H1 (cell line): ENCODE results near the gene ALPG. TPM values are rescaled to one million over a fixed set of nuclear protein-coding genes. Genes with fewer than 3 reads are reported as not detected.

Experiments used
- CTCF ChIA-PET: fragments of 300-600 bp; sonication (Branson Sonifier 250); formaldehyde crosslinking; loops from one replicate; lab custom pipeline; 2021; ENCODE audit not compliant: partially characterized antibody; lab: Charles Lee
- POLR2A ChIA-PET: fragments of 300-600 bp; sonication (Branson Sonifier 250); formaldehyde crosslinking; loops from one replicate; lab custom pipeline; 2021; ENCODE audit warnings: inconsistent platforms; ENCODE audit not compliant: partially characterized antibody; lab: Charles Lee
- DNase-seq, 2 experiments: peaks; one replicate each; pipeline versions ENCODE4 v3.0.0 to v3.0.0-alpha.2; 2010 to 2022; ENCODE audit warnings: low spot score in 2 of 2, low read depth in 1 of 2, mixed read lengths in 1 of 2
- FAIRE-seq: peaks from 2 replicates; lab custom pipeline; 2011; peaks lifted over from hg19 to GRCh38; lab: Jason Lieb, UNC
- H2AFZ ChIP-seq: 2 replicates; pipeline ENCODE4 v1.8.1; 2012; ENCODE audit warnings: low read length, inconsistent platforms
- H2AK5ac ChIP-seq: 2 replicates; pipeline ENCODE4 v1.6.1; 2013; ENCODE audit warnings: low read depth, low read length
- H2BK120ac ChIP-seq: replicated peaks from 2 replicates; pipeline ENCODE3; 2013; ENCODE audit warnings: low read depth, low read length, inconsistent platforms
- H2BK12ac ChIP-seq: 2 replicates; pipeline ENCODE4 v1.6.1; 2013; ENCODE audit warnings: low read depth, low read length
- H2BK15ac ChIP-seq: 2 replicates; pipeline ENCODE4 v1.6.1; 2013; ENCODE audit warnings: low read length
- H2BK20ac ChIP-seq: 2 replicates; pipeline ENCODE4 v1.6.1; 2013; ENCODE audit warnings: low read length
- H2BK5ac ChIP-seq: 2 replicates; pipeline ENCODE4 v1.6.1; 2013; ENCODE audit warnings: low read depth, low read length
- H3K14ac ChIP-seq: 2 replicates; pipeline ENCODE4 v1.6.1; 2013; ENCODE audit warnings: inconsistent platforms; ENCODE audit not compliant: insufficient read length
- H3K18ac ChIP-seq: 2 replicates; pipeline ENCODE4 v1.6.1; 2013; ENCODE audit warnings: low read length; ENCODE audit errors: extremely low read depth
- H3K23ac ChIP-seq: 2 replicates; pipeline ENCODE4 v1.6.1; 2013; ENCODE audit warnings: inconsistent platforms; ENCODE audit not compliant: insufficient read length
- H3K23me2 ChIP-seq: 2 replicates; pipeline ENCODE4 v1.6.1; 2013; ENCODE audit warnings: low read depth, low read length
- H3K27ac ChIP-seq: 2 replicates; pipeline ENCODE4 v1.6.1; 2011; ENCODE audit warnings: low read depth, low read length, inconsistent platforms
- H3K27me3 ChIP-seq, 4 experiments: replicated peaks in 1 of 4; 1 replicate in 1 of 4; 2 replicates in 3 of 4; pipeline versions ENCODE4 v1.6.1 to v1.8.1; 2011 to 2013; ENCODE audit warnings: low read length in 3 of 4, mild to moderate bottlenecking in 3 of 4, inconsistent platforms in 2 of 4, mixed read lengths in 2 of 4, moderate library complexity in 1 of 4; ENCODE audit not compliant: control insufficient read depth in 3 of 4, insufficient read depth in 3 of 4; ENCODE audit errors: extremely low read depth in 1 of 4
- H3K36me3 ChIP-seq, 4 experiments: 2 replicates each; pipeline versions ENCODE4 v1.6.1 to v1.8.1; 2011 to 2013; ENCODE audit warnings: mild to moderate bottlenecking in 4 of 4, low read length in 3 of 4, moderate library complexity in 2 of 4, control low read depth in 1 of 4, inconsistent platforms in 1 of 4; ENCODE audit not compliant: insufficient read depth in 4 of 4, control insufficient read depth in 2 of 4
- H3K4ac ChIP-seq: replicated peaks from 2 replicates; pipeline ENCODE3; 2013; ENCODE audit warnings: low read length, low read depth, mixed read lengths, inconsistent platforms; ENCODE audit not compliant: insufficient read length
- H3K4me1 ChIP-seq, 4 experiments: replicated peaks in 1 of 4; 1 replicate in 1 of 4; 2 replicates in 3 of 4; pipeline versions ENCODE4 v1.6.1 to v1.8.1; 2011 to 2013; ENCODE audit warnings: low read length in 3 of 4, inconsistent platforms in 2 of 4, mixed read lengths in 1 of 4; ENCODE audit not compliant: insufficient read depth in 4 of 4, control insufficient read depth in 3 of 4
- H3K4me2 ChIP-seq, 2 experiments: 2 replicates each; pipeline versions ENCODE4 v1.6.1 to v1.8.1; 2011 to 2013; ENCODE audit warnings: low read depth in 2 of 2, low read length in 2 of 2, control low read depth in 1 of 2, inconsistent platforms in 1 of 2, mild to moderate bottlenecking in 1 of 2; ENCODE audit not compliant: insufficient read depth in 1 of 2
- H3K4me3 ChIP-seq, 4 experiments: fragments of 200-600, 300-600 bp in 1 of 4; sonication (generic), shearing (Covaris generic), sonication (Bioruptor Twin) in 1 of 4; 2 replicates each; pipeline versions ENCODE4 v1.5.1 to v1.8.1; 2011 to 2016; ENCODE audit warnings: low read length in 4 of 4, low read depth in 3 of 4, control low read depth in 2 of 4, inconsistent platforms in 2 of 4, mild to moderate bottlenecking in 2 of 4, mixed read lengths in 1 of 4, moderate library complexity in 1 of 4; ENCODE audit not compliant: insufficient read depth in 2 of 4; ENCODE audit errors: extremely low read depth in 1 of 4
- H3K56ac ChIP-seq: replicated peaks from 2 replicates; pipeline ENCODE3; 2013; ENCODE audit warnings: low read depth, mild to moderate bottlenecking, mixed read lengths, low read length, inconsistent platforms; ENCODE audit not compliant: insufficient read length
- H3K79me1 ChIP-seq: 2 replicates; pipeline ENCODE4 v1.6.1; 2013; ENCODE audit warnings: low read depth, low read length, control low read depth
- H3K79me2 ChIP-seq, 2 experiments: 2 replicates each; pipeline versions ENCODE4 v1.6.1 to v1.8.1; 2012 to 2013; ENCODE audit warnings: low read length in 2 of 2, mild to moderate bottlenecking in 2 of 2, inconsistent platforms in 1 of 2; ENCODE audit not compliant: insufficient read depth in 2 of 2, control insufficient read depth in 1 of 2
- H3K9ac ChIP-seq, 4 experiments: replicated peaks in 1 of 4; 1 replicate in 1 of 4; 2 replicates in 3 of 4; pipeline versions ENCODE4 v1.6.1 to v1.8.1; 2011 to 2013; ENCODE audit warnings: low read depth in 3 of 4, low read length in 3 of 4, control low read depth in 2 of 4, mild to moderate bottlenecking in 2 of 4, moderate library complexity in 2 of 4, inconsistent platforms in 1 of 4; ENCODE audit errors: extremely low read depth in 1 of 4
- H3K9me3 ChIP-seq, 2 experiments: 2 replicates each; pipeline versions ENCODE4 v1.6.1 to v1.8.1; 2012 to 2013; ENCODE audit warnings: mild to moderate bottlenecking in 2 of 2, moderate library complexity in 2 of 2, control low read depth in 1 of 2, inconsistent platforms in 1 of 2, low read depth in 1 of 2, low read length in 1 of 2, mixed read lengths in 1 of 2; ENCODE audit not compliant: insufficient read depth in 2 of 2
- H4K20me1 ChIP-seq, 2 experiments: replicated peaks in 1 of 2; 2 replicates each; pipeline versions ENCODE3 to v1.8.1; 2011 to 2013; ENCODE audit warnings: inconsistent platforms in 2 of 2, low read length in 2 of 2, mild to moderate bottlenecking in 1 of 2; ENCODE audit not compliant: insufficient read depth in 2 of 2, control insufficient read depth in 1 of 2
- H4K5ac ChIP-seq: 2 replicates; pipeline ENCODE4 v1.6.1; 2013; ENCODE audit warnings: low read length, low read depth, mixed read lengths, inconsistent platforms; ENCODE audit not compliant: insufficient read length
- H4K8ac ChIP-seq: 2 replicates; pipeline ENCODE4 v1.8.0; 2013; ENCODE audit warnings: mild to moderate bottlenecking, moderate library complexity, low read length, inconsistent platforms; ENCODE audit not compliant: insufficient read depth; ENCODE audit errors: extremely low read depth
- H4K91ac ChIP-seq: replicated peaks from 2 replicates; pipeline ENCODE3; 2013; ENCODE audit warnings: low read length, mixed read lengths, inconsistent platforms; ENCODE audit not compliant: insufficient read length
- BCL11A ChIP-seq, 2 experiments: IDR thresholded peaks; one replicate each; pipeline ENCODE4 v1.6.1; 2011; ENCODE audit warnings: low read depth in 2 of 2, low read length in 2 of 2, mild to moderate bottlenecking in 2 of 2
- CTCF ChIP-seq, 3 experiments: IDR thresholded peaks; 1 replicate in 2 of 3; 2 replicates in 1 of 3; pipeline versions ENCODE4 v1.5.1 to v1.6.1; 2011; ENCODE audit warnings: low read length in 3 of 3, mild to moderate bottlenecking in 3 of 3, inconsistent platforms in 2 of 3, low read depth in 1 of 3, moderate library complexity in 1 of 3; ENCODE audit not compliant: insufficient read depth in 1 of 3; ENCODE audit errors: control extremely low read depth in 1 of 3
- E2F6 ChIP-seq: IDR thresholded peaks from 2 replicates; pipeline ENCODE4 v1.6.1; 2012; ENCODE audit warnings: inconsistent platforms
- JUN ChIP-seq: IDR thresholded peaks from 2 replicates; pipeline ENCODE4 v1.6.1; 2011; ENCODE audit warnings: low read depth, mild to moderate bottlenecking, improper control_type of control experiment, low read length
- KDM4A ChIP-seq: IDR thresholded peaks from one replicate; pipeline ENCODE4 v1.7.1; 2012; ENCODE audit warnings: low read depth, mild to moderate bottlenecking, moderate library complexity, low read length, inconsistent platforms; ENCODE audit not compliant: severe bottlenecking
- POLR2A ChIP-seq, 2 experiments: IDR thresholded peaks; 1 replicate in 1 of 2; 2 replicates in 1 of 2; pipeline ENCODE4 v1.6.1; 2011; ENCODE audit warnings: low read depth in 2 of 2, low read length in 2 of 2, mild to moderate bottlenecking in 2 of 2; ENCODE audit errors: control extremely low read depth in 1 of 2
- SIX5 ChIP-seq: IDR thresholded peaks from 2 replicates; pipeline ENCODE4 v1.6.1; 2011; ENCODE audit warnings: mild to moderate bottlenecking, low read depth, low read length
- TCF12 ChIP-seq: IDR thresholded peaks from 2 replicates; pipeline ENCODE4 v1.6.1; 2011; ENCODE audit warnings: low read depth, mild to moderate bottlenecking, low read length
- ZNF274 ChIP-seq: IDR thresholded peaks from 2 replicates; pipeline ENCODE4 v1.7.0; 2012; ENCODE audit warnings: low read length, borderline replicate concordance; ENCODE audit errors: extremely low read depth
- WGBS, 2 experiments: shearing (Covaris generic) in 1 of 2; methylation state at CpG; one replicate each; pipeline versions ENCODE4 v1.1.6 to v1.1.7; 2013 to 2015; ENCODE audit warnings: low lambda C conversion rate in 2 of 2, mixed read lengths in 2 of 2, inconsistent platforms in 1 of 2, low coverage in 1 of 2, missing lambda C conversion rate in 1 of 2; ENCODE audit not compliant: insufficient replicate concordance in 2 of 2, insufficient coverage in 1 of 2, insufficient read length in 1 of 2; ENCODE audit errors: extremely low coverage in 1 of 2, missing lambda C conversion rate in 1 of 2; 5-methylcytosine and 5-hydroxymethylcytosine counted together
- polyA plus RNA-seq, 7 experiments: library from polyadenylated mRNA; depleted of rRNA in 3 of 7; stranded (reverse) in 5 of 7; unstranded in 2 of 7; fragments of >200 nt in 5 of 7; fragments of 200-250 nt in 2 of 7; gene quantifications; 1 replicate in 5 of 7; 2 replicates in 1 of 7; 4 replicates in 1 of 7; pipeline versions ENCODE4 v1.2.1 to v1.2.3, GENCODE V29; 2011 to 2013; ENCODE audit warnings: missing spikeins in 2 of 7, mixed read lengths in 2 of 7
- total RNA-seq: library from RNA; stranded (reverse); fragmentation: NEBNext Ultra II Directional; extraction: Animal tissue kit (Norgen Biotek cat#: 25700); gene quantifications from 2 replicates; pipeline ENCODE4 v1.2.1, GENCODE V29; 2021

Gene ALPG
- total and polyA plus RNA-seq, 2 of the 8 experiments (the other 6 are each of a cell fraction or from before 2014, with no cell fraction given) = 0.56 to 2.1 TPM

GRCh38 chr2:232398293-232399034 is 8.2 kb upstream of the ALPG start:
- DNase-seq (no peak), FAIRE-seq (no peak)
- Histone ChIP-seq H2BK15ac (no peak overlapping the region), H4K91ac (no peak overlapping the region), H3K79me2 (no peaks in the 10 kb centered on the region), H4K8ac (no peak overlapping the region), H3K23me2 (no peaks in the 10 kb centered on the region; the same call in 1 of the 2 replicates), H3K36me3 (peaks cover 0 to 18% (median 5%) of the 10 kb centered on the region in 4 experiments; a peak in 4 of 8 replicates), H3K79me1 (no peaks in the 10 kb centered on the region), H3K9ac (no peak overlapping the region), H2BK20ac (no peak overlapping the region), H3K18ac (no peak overlapping the region), H2AFZ (no peak overlapping the region), H2BK5ac (no peak overlapping the region), H3K4ac (no peak overlapping the region), H3K27me3 (no peaks in the 10 kb centered on the region), H2BK12ac (no peak overlapping the region), H3K27ac (no peak overlapping the region), H3K4me2 (no peak overlapping the region), H3K14ac (no peak overlapping the region), H2BK120ac (no peak overlapping the region), H3K4me3 (no peak overlapping the region), H3K9me3 (no peaks in the 10 kb centered on the region), H3K4me1 (no peaks in the 10 kb centered on the region), H2AK5ac (no peak overlapping the region), H3K23ac (no peak overlapping the region), H4K5ac (no peak overlapping the region), H3K56ac (no peak overlapping the region), H4K20me1 (peaks cover 0 to 2% of the 10 kb centered on the region in 2 experiments)
- POLR2A ChIA-PET = interaction anchor here (1.0 to 8.1 kb wide), 6 partner anchors 8 to 30 kb away, joined by 3 to 70 read pairs (median 4); no protein-coding TSS in a partner anchor
- WGBS, 2 experiments = 93% methylated on average over 5 of the region's 5 CpGs; no CpG with 5 or more reads in 1 of the 2 experiments
- CTCF ChIA-PET = interaction anchor here (0.7 to 4.3 kb wide), 9 partner anchors 10 to 645 kb away, joined by 3 to 17 read pairs (median 4); no protein-coding TSS in a partner anchor
- TF ChIP-seq E2F6 = no peak
- no peak for TF ChIP-seq BCL11A (IDR thresholded peaks at IDR 0.05; ENCODE audit: low read depth in 2 of 2, low read length in 2 of 2)
- no peak for TF ChIP-seq SIX5
- no peak for TF ChIP-seq TCF12
- no peak for TF ChIP-seq CTCF (IDR thresholded peaks at IDR 0.05; ENCODE audit: control extremely low read depth in 1 of 3, insufficient read depth in 1 of 3, low read depth in 1 of 3, low read length in 3 of 3)
- no peak for TF ChIP-seq ZNF274
- no peak for TF ChIP-seq JUN
- TF ChIP-seq KDM4A = no peak
- no peak for TF ChIP-seq POLR2A (IDR thresholded peaks at IDR 0.05; ENCODE audit: control extremely low read depth in 1 of 2, low read depth in 2 of 2, low read length in 2 of 2)
